SJCRH30 (cell line): Measurements from ENCODE around the gene HPS4. TPM values are rescaled to one million over a fixed set of nuclear protein-coding genes. Genes with fewer than 3 reads are reported as not detected.

Experiments used
- DNase-seq, 2 experiments: peaks; one replicate each; pipeline ENCODE4 v3.0.0-alpha.2; 2015 to 2020
- H3K27ac ChIP-seq: fragments of 250-450 bp; sonication (Bioruptor Pico); 2 replicates; pipeline ENCODE4 v1.5.1; 2020; ENCODE audit warnings: mild to moderate bottlenecking, moderate library complexity
- H3K27me3 ChIP-seq: fragments of 250-450 bp; sonication (Bioruptor Pico); 2 replicates; pipeline ENCODE4 v1.5.1; 2020; ENCODE audit warnings: mild to moderate bottlenecking, moderate library complexity
- H3K36me3 ChIP-seq: fragments of 250-450 bp; sonication (Bioruptor Pico); 2 replicates; pipeline ENCODE4 v1.5.1; 2020; ENCODE audit warnings: mild to moderate bottlenecking, moderate library complexity
- H3K4me1 ChIP-seq: fragments of 250-450 bp; sonication (Bioruptor Pico); 2 replicates; pipeline ENCODE4 v1.5.1; 2020; ENCODE audit warnings: mild to moderate bottlenecking, moderate library complexity
- H3K4me3 ChIP-seq: fragments of 250-450 bp; sonication (Bioruptor Pico); 2 replicates; pipeline ENCODE4 v1.5.1; 2020; ENCODE audit warnings: mild to moderate bottlenecking, moderate library complexity
- H3K9me3 ChIP-seq: fragments of 250-450 bp; sonication (Bioruptor Pico); replicated peaks from 2 replicates; pipeline ENCODE4 v1.5.1; 2020; ENCODE audit warnings: mild to moderate bottlenecking, moderate library complexity
- total RNA-seq: library from RNA; depleted of rRNA; stranded (reverse); fragments of >200 nt; shearing (Covaris generic); gene quantifications from 2 replicates; pipeline ENCODE4 v1.2.3, GENCODE V29; 2014

Gene HPS4
- total RNA-seq, 1 experiment from 2014 or later: 28.1 TPM

GRCh38 chr22:26512149-26512793 lies 28.7 kb upstream of the HPS4 start, which contains the start of gene TFIP11:
Gene TFIP11 (minus strand): TSS chr22:26512473. CDS start chr22:26510272, 2,201 bp downstream.
- Histone ChIP-seq H3K27me3 (no peaks in the 10 kb centered on the region), H3K4me3 (peak within 1 kb of the TSS; percentile 81), H3K9me3 (no peaks in the 10 kb centered on the region), H3K27ac (peak within 1 kb of the TSS; percentile 51), H3K4me1 (no peaks in the 10 kb centered on the region), H3K36me3 (peaks cover 12% of the 10 kb centered on the region)
- DNase-seq: peak; percentile 90

- Histone ChIP-seq H3K27me3 (no peaks in the 10 kb centered on the region), H3K36me3 (peaks cover 43% of the 10 kb centered on the region), H3K4me3 (no peak overlapping the region), H3K27ac (no peak overlapping the region), H3K4me1 (peaks cover 3% of the 10 kb centered on the region; the same call in 1 of the 2 replicates), H3K9me3 (no peaks in the 10 kb centered on the region)
- DNase-seq: no peak
Observed at GRCh38 chr22:26508148-26508547, 24.6 kb upstream of the HPS4 start.

GRCh38 chr22:26503758-26504157 lies 20.2 kb upstream of the HPS4 start:
- Histone ChIP-seq H3K4me3 (no peak overlapping the region), H3K27ac (no peak overlapping the region), H3K27me3 (no peaks in the 10 kb centered on the region), H3K9me3 (no peaks in the 10 kb centered on the region), H3K4me1 (peaks cover 3% of the 10 kb centered on the region; the same call in 1 of the 2 replicates), H3K36me3 (peaks cover 74% of the 10 kb centered on the region)
- no peak for DNase-seq

GRCh38 chr22:26502688-26503561 lies 19.3 kb upstream of the HPS4 start:
- peak; percentile 49 to 62 for DNase-seq
- no peak overlapping the region for H3K4me3 ChIP-seq
- peaks cover 3% of the 10 kb centered on the region; the same call in 1 of the 2 replicates for H3K4me1 ChIP-seq
- H3K36me3 ChIP-seq: peaks cover 75% of the 10 kb centered on the region
- H3K9me3 ChIP-seq: no peaks in the 10 kb centered on the region
- no peaks in the 10 kb centered on the region for H3K27me3 ChIP-seq
- no peak overlapping the region for H3K27ac ChIP-seq

- Histone ChIP-seq H3K27ac (no peak overlapping the region), H3K36me3 (peaks cover 74% of the 10 kb centered on the region), H3K4me3 (no peak overlapping the region), H3K4me1 (peaks cover 3% of the 10 kb centered on the region; the same call in 1 of the 2 replicates), H3K27me3 (no peaks in the 10 kb centered on the region), H3K9me3 (no peaks in the 10 kb centered on the region)
- no peak for DNase-seq
Observed at GRCh38 chr22:26501996-26502395, 18.4 kb upstream of the HPS4 start.

GRCh38 chr22:26499188-26499703 lies 15.7 kb upstream of the HPS4 start:
- H3K36me3 ChIP-seq: peaks cover 73% of the 10 kb centered on the region
- H3K4me1 ChIP-seq: peaks cover 3% of the 10 kb centered on the region; the same call in 1 of the 2 replicates
- no peaks in the 10 kb centered on the region for H3K9me3 ChIP-seq
- DNase-seq: no peak
- H3K4me3 ChIP-seq: no peak overlapping the region
- no peak overlapping the region for H3K27ac ChIP-seq
- H3K27me3 ChIP-seq: no peaks in the 10 kb centered on the region

GRCh38 chr22:26496456-26496855 lies 12.9 kb upstream of the HPS4 start:
- Histone ChIP-seq H3K36me3 (peaks cover 66% of the 10 kb centered on the region), H3K27ac (no peak overlapping the region)

GRCh38 chr22:26494506-26494905 lies 10.9 kb upstream of the HPS4 start:
- DNase-seq: no peak
- H3K27me3 ChIP-seq: no peaks in the 10 kb centered on the region
- H3K27ac ChIP-seq: no peak overlapping the region
- no peaks in the 10 kb centered on the region for H3K4me1 ChIP-seq
- H3K4me3 ChIP-seq: no peak overlapping the region
- no peaks in the 10 kb centered on the region for H3K9me3 ChIP-seq
- peaks cover 65% of the 10 kb centered on the region for H3K36me3 ChIP-seq

More at GRCh38 chr22:26496456-26496855, 12.9 kb upstream of the HPS4 start:
- H3K4me1 ChIP-seq: no peaks in the 10 kb centered on the region
- H3K27me3 ChIP-seq: no peaks in the 10 kb centered on the region
- H3K4me3 ChIP-seq: no peak overlapping the region
- DNase-seq: no peak
- no peaks in the 10 kb centered on the region for H3K9me3 ChIP-seq

- H3K36me3 ChIP-seq: peaks cover 56% of the 10 kb centered on the region
Observed at GRCh38 chr22:26492220-26492619, 8.6 kb upstream of the HPS4 start.

GRCh38 chr22:26489447-26490036 lies 6.0 kb upstream of the HPS4 start:
- Histone ChIP-seq H3K4me3 (no peak overlapping the region), H3K27me3 (no peaks in the 10 kb centered on the region), H3K36me3 (peaks cover 40% of the 10 kb centered on the region), H3K4me1 (no peaks in the 10 kb centered on the region), H3K27ac (no peak overlapping the region), H3K9me3 (no peaks in the 10 kb centered on the region)
- peak; percentile 36 to 64 for DNase-seq

More at GRCh38 chr22:26492220-26492619, 8.6 kb upstream of the HPS4 start:
- H3K9me3 ChIP-seq: no peaks in the 10 kb centered on the region
- no peak for DNase-seq
- no peaks in the 10 kb centered on the region for H3K4me1 ChIP-seq
- no peaks in the 10 kb centered on the region for H3K27me3 ChIP-seq
- no peak overlapping the region for H3K27ac ChIP-seq
- no peak overlapping the region for H3K4me3 ChIP-seq

GRCh38 chr22:26487996-26488395 lies 4.4 kb upstream of the HPS4 start:
- no peak overlapping the region for H3K27ac ChIP-seq
- H3K9me3 ChIP-seq: no peaks in the 10 kb centered on the region
- H3K27me3 ChIP-seq: no peaks in the 10 kb centered on the region
- DNase-seq: no peak
- H3K36me3 ChIP-seq: peaks cover 28% of the 10 kb centered on the region
- no peak overlapping the region for H3K4me3 ChIP-seq
- peaks cover under 1% of the 10 kb centered on the region for H3K4me1 ChIP-seq

- Histone ChIP-seq H3K9me3 (no peaks in the 10 kb centered on the region), H3K27me3 (no peaks in the 10 kb centered on the region), H3K4me3 (no peak overlapping the region), H3K4me1 (peaks cover 8% of the 10 kb centered on the region), H3K36me3 (peaks cover 19% of the 10 kb centered on the region; the same call in 1 of the 2 replicates), H3K27ac (no peak overlapping the region)
- no peak for DNase-seq
Observed at GRCh38 chr22:26486394-26486793, 2.8 kb upstream of the HPS4 start.

- peaks cover 14% of the 10 kb centered on the region; the same call in 1 of the 2 replicates for H3K36me3 ChIP-seq
- H3K27me3 ChIP-seq: no peaks in the 10 kb centered on the region
- DNase-seq: no peak
- no peak overlapping the region for H3K27ac ChIP-seq
- no peak overlapping the region for H3K4me3 ChIP-seq
- H3K4me1 ChIP-seq: peaks cover 8% of the 10 kb centered on the region
- H3K9me3 ChIP-seq: no peaks in the 10 kb centered on the region
Observed at GRCh38 chr22:26485806-26486390, 2.3 kb upstream of the HPS4 start.

GRCh38 chr22:26485013-26485412 lies 1.4 kb upstream of the HPS4 start:
- H3K27me3 ChIP-seq: no peaks in the 10 kb centered on the region
- peaks cover 9% of the 10 kb centered on the region; the same call in 1 of the 2 replicates for H3K36me3 ChIP-seq
- no peaks in the 10 kb centered on the region for H3K9me3 ChIP-seq
- no peak overlapping the region for H3K4me3 ChIP-seq
- H3K27ac ChIP-seq: no peak overlapping the region
- peaks cover 8% of the 10 kb centered on the region for H3K4me1 ChIP-seq
- no peak for DNase-seq
